ENCODE results near the gene ALKBH8.
"Not testable (repeated sequence)": the region's sequence is repeated elsewhere in the genome, so short reads cannot be mapped to it uniquely, and the experiment has no call there.

The ALKBH8 gene

DNA sequence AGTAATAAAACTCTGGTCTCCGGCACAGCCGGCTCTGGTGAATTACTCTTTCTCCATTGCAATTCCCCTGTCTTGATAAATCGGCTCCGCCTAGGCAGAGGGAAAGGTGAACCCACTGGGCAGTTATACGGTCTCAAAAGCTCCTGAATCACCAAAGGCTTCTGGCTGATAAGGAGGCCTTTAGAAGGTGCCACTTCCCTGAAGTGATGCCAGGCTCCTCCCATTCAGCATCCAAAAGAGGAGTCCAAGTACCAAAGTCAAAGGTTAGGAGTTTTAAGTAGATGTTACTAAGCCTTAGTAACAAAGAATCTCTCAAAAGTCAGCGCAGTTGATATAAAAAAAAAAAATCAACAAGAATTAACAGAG lies 11.8 kb upstream of the ALKBH8 start:
- Histone ChIP-seq H3K9me3 (ENCODE audit: control insufficient read depth, low read length) (no peaks in the 10 kb centered on the region), H3K79me2 (no peaks in the 10 kb centered on the region), H3K4me2 (ENCODE audit: low read length) (no peak overlapping the region), H2AFZ (no peak overlapping the region), H3K4me3 (ENCODE audit: low read depth, low read length) (no peak overlapping the region), H3K36me3 (ENCODE audit: control insufficient read depth, insufficient read depth, low read length) (no peaks in the 10 kb centered on the region), H3K27me3 (ENCODE audit: control insufficient read depth, insufficient read depth, low read length) (no peaks in the 10 kb centered on the region), H3K27ac (no peak overlapping the region), H3K9ac (no peak overlapping the region), H3K4me1 (no peaks in the 10 kb centered on the region)
- TF ChIP-seq, protein P1, sequence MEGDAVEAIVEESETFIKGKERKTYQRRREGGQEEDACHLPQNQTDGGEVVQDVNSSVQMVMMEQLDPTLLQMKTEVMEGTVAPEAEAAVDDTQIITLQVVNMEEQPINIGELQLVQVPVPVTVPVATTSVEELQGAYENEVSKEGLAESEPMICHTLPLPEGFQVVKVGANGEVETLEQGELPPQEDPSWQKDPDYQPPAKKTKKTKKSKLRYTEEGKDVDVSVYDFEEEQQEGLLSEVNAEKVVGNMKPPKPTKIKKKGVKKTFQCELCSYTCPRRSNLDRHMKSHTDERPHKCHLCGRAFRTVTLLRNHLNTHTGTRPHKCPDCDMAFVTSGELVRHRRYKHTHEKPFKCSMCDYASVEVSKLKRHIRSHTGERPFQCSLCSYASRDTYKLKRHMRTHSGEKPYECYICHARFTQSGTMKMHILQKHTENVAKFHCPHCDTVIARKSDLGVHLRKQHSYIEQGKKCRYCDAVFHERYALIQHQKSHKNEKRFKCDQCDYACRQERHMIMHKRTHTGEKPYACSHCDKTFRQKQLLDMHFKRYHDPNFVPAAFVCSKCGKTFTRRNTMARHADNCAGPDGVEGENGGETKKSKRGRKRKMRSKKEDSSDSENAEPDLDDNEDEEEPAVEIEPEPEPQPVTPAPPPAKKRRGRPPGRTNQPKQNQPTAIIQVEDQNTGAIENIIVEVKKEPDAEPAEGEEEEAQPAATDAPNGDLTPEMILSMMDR (IDR thresholded peaks at IDR 0.05) = no peak

DNA sequence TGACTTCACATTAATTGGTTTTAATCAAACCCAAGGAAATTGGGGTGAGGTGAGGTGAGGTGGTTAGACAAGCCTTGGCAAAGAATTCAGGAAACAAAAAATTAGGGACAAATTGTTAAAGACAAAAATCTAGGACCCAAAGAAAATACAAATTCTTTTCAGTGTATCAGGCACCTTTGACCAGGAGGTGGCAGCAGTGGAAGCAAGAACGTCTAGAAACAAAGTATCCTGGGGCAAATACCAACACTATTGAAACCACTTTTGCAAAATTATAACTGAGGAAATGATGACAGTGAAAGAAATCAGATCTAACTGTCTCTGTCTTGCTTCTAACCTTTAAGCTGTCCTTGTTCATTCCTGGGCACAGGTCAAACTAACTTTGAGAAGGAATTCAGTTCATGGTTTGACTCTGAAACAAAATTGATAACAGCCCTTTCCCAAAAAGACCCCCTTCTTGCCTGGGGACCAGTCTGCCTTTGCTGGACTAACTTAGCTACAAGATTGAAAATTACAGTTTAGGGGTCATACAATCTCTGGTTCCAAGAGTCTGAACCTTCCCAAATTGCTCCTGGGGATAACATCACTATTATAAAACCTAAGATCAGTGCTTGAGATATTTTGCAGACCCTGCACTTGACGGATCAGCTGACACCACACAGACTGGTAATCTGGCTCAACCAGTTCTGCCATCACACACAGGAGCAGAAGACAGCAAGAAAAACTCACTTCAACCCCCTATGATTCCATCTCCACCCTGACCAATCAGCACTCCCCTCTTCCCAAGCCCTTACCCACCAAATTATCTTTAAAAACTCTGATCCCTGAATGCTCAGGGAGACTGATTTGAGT lies 11.2 kb upstream of the ALKBH8 start:
- not testable (repeated sequence) for H3K4me1 ChIP-seq; H3K4me3 ChIP-seq (ENCODE audit: low read depth, low read length)

DNA sequence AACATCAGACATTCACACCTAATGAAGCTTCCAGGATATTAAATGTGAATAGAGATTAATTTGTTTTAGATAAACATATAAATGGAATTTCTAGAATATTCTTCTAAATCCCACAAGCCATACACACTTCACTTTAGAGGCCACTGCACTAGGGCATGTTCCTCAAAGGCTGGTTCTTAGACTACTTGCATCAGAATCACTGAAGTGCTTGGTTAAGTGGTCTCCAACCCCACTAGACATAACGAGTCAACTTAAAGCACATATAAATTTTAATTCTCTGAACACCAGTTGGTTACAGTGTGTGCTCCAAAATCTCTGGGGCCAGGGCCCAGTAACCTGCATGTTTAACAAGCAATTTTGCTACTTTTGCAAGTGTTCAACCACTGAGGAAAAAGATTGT lies 7.9 kb upstream of the ALKBH8 start:
- Histone ChIP-seq H3K4me2 (ENCODE audit: low read length) (no peak overlapping the region), H3K9ac (no peak overlapping the region), H3K4me3 (ENCODE audit: low read depth, low read length) (no peak overlapping the region), H3K27me3 (ENCODE audit: control insufficient read depth, insufficient read depth, low read length) (no peaks in the 10 kb centered on the region), H3K79me2 (no peaks in the 10 kb centered on the region), H3K36me3 (ENCODE audit: control insufficient read depth, insufficient read depth, low read length) (no peaks in the 10 kb centered on the region), H2AFZ (no peak overlapping the region), H3K27ac (no peak overlapping the region), H3K9me3 (ENCODE audit: control insufficient read depth, low read length) (no peaks in the 10 kb centered on the region), H3K4me1 (no peaks in the 10 kb centered on the region)
- TF ChIP-seq, protein P1 (IDR thresholded peaks at IDR 0.05) = no peak

More for the DNA sequence above, 11.2 kb upstream of the ALKBH8 start:
- TF ChIP-seq, protein P1 (IDR thresholded peaks at IDR 0.05) = peak; percentile 51
- H3K79me2 ChIP-seq; H3K36me3 ChIP-seq (ENCODE audit: control insufficient read depth, insufficient read depth, low read length); H2AFZ ChIP-seq; H3K9ac ChIP-seq; H3K27ac ChIP-seq; H3K27me3 ChIP-seq (ENCODE audit: control insufficient read depth, insufficient read depth, low read length); H3K9me3 ChIP-seq (ENCODE audit: control insufficient read depth, low read length); H3K4me2 ChIP-seq (ENCODE audit: low read length): not testable (repeated sequence)

DNA sequence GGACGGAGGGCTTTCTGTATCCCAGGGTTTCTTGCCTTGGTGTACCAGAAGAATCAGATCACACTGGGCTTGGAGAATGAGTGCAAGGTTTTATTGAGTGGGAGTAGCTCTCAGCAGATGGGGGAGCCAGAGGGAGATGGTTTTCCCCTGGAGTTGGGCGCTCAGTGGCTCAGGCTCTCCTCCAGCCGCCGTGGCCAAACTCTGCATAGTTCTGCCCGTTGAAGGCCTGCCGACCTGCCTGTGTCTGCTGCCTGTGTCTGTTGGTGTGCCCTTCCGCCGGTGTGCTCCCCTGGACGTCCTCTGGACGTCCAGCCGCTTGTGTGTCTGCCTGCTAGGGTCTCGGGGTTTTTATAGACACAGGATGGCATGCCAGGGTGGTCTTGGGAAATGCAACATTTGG lies 4.5 kb upstream of the ALKBH8 start:
- H3K79me2 ChIP-seq = no peaks in the 10 kb centered on the region
- H3K27me3 ChIP-seq (ENCODE audit: control insufficient read depth, insufficient read depth, low read length) = no peaks in the 10 kb centered on the region
- no peaks in the 10 kb centered on the region for H3K4me1 ChIP-seq

More for the DNA sequence above, 4.5 kb upstream of the ALKBH8 start:
- H3K9me3 ChIP-seq (ENCODE audit: control insufficient read depth, low read length) = no peaks in the 10 kb centered on the region
- no peak overlapping the region for H2AFZ ChIP-seq
- H3K36me3 ChIP-seq (ENCODE audit: control insufficient read depth, insufficient read depth, low read length) = no peaks in the 10 kb centered on the region
- no peak overlapping the region for H3K27ac ChIP-seq
- no peak overlapping the region for H3K4me3 ChIP-seq (ENCODE audit: low read depth, low read length)
- TF ChIP-seq, protein P1 (IDR thresholded peaks at IDR 0.05) = no peak
- H3K4me2 ChIP-seq (ENCODE audit: low read length) = no peak overlapping the region
- H3K9ac ChIP-seq = no peak overlapping the region
